ENCODE results near the gene RFX4.

DNA sequence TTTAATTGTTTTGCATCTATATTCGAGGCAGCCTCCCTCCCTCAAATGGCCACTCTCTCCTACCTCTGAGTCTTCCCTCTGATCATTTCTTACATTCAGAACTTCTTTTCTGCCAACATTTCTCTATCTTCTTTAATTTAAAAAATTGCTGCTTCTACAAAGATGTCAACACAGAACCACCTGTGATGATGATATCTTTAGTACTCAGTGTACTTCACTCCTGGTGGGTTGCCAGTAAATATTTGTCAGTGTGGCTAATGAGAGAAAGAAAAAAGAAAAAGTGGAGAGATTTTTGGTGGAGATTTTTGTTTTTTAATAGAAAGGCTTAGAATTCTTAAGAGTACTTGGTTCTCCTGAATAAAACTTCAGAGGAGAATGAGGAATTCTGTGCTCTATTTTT is 199.8 kb downstream of the RFX4 start:
- TF ChIP-seq, protein P1, sequence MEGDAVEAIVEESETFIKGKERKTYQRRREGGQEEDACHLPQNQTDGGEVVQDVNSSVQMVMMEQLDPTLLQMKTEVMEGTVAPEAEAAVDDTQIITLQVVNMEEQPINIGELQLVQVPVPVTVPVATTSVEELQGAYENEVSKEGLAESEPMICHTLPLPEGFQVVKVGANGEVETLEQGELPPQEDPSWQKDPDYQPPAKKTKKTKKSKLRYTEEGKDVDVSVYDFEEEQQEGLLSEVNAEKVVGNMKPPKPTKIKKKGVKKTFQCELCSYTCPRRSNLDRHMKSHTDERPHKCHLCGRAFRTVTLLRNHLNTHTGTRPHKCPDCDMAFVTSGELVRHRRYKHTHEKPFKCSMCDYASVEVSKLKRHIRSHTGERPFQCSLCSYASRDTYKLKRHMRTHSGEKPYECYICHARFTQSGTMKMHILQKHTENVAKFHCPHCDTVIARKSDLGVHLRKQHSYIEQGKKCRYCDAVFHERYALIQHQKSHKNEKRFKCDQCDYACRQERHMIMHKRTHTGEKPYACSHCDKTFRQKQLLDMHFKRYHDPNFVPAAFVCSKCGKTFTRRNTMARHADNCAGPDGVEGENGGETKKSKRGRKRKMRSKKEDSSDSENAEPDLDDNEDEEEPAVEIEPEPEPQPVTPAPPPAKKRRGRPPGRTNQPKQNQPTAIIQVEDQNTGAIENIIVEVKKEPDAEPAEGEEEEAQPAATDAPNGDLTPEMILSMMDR (IDR thresholded peaks at IDR 0.05), result no peak
- TF ChIP-seq POLR2A (IDR thresholded peaks at IDR 0.05; ENCODE audit: low read depth), result no peak
